ENCODE data around the gene ANKRD13D. TPM values are rescaled to one million over a fixed set of nuclear protein-coding genes. Genes with fewer than 3 reads are reported as not detected.

ANKRD13D gene
- total and polyA plus RNA-seq, 2 experiments from 2014 or later = 20.3 to 30.8 TPM

DNA sequence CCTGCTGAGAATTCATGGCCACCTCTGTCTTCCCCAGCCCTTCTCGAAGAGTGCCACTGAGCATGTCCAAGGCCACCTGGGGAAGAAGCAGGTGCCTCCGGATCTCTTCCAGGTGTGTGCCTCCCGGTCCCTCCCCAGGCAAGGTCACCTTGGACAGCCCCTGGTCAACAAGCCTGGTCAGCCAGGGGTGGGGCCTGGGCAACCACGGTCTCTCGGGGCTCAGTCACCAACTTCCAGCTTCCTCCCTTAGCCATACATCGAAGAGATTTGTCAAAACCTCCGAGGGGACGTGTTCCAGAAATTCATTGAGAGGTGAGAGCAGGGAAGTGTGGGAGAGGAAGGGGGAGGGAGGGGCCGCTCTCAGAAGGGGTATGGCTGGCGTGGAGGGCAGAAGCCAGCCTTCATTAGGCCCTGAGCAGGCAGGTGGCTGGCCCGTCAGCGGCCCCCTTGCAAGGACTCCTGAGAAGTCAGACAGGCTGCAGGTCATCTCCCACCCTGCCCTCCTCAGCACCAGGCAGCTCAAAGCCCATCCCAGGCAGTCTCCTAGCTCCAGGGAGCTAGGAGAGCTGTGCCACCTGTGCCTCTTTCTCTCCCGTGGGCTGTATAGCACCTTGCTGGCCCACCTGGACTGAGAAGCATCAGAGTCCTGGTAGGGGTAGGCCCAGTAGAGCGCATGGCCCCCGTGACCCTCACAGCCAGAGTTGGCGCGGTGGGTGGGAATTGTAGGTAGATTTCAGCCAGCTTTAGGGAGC is 9.3 kb upstream of the ANKRD13D start (continued):
- TF ChIP-seq, protein P1, sequence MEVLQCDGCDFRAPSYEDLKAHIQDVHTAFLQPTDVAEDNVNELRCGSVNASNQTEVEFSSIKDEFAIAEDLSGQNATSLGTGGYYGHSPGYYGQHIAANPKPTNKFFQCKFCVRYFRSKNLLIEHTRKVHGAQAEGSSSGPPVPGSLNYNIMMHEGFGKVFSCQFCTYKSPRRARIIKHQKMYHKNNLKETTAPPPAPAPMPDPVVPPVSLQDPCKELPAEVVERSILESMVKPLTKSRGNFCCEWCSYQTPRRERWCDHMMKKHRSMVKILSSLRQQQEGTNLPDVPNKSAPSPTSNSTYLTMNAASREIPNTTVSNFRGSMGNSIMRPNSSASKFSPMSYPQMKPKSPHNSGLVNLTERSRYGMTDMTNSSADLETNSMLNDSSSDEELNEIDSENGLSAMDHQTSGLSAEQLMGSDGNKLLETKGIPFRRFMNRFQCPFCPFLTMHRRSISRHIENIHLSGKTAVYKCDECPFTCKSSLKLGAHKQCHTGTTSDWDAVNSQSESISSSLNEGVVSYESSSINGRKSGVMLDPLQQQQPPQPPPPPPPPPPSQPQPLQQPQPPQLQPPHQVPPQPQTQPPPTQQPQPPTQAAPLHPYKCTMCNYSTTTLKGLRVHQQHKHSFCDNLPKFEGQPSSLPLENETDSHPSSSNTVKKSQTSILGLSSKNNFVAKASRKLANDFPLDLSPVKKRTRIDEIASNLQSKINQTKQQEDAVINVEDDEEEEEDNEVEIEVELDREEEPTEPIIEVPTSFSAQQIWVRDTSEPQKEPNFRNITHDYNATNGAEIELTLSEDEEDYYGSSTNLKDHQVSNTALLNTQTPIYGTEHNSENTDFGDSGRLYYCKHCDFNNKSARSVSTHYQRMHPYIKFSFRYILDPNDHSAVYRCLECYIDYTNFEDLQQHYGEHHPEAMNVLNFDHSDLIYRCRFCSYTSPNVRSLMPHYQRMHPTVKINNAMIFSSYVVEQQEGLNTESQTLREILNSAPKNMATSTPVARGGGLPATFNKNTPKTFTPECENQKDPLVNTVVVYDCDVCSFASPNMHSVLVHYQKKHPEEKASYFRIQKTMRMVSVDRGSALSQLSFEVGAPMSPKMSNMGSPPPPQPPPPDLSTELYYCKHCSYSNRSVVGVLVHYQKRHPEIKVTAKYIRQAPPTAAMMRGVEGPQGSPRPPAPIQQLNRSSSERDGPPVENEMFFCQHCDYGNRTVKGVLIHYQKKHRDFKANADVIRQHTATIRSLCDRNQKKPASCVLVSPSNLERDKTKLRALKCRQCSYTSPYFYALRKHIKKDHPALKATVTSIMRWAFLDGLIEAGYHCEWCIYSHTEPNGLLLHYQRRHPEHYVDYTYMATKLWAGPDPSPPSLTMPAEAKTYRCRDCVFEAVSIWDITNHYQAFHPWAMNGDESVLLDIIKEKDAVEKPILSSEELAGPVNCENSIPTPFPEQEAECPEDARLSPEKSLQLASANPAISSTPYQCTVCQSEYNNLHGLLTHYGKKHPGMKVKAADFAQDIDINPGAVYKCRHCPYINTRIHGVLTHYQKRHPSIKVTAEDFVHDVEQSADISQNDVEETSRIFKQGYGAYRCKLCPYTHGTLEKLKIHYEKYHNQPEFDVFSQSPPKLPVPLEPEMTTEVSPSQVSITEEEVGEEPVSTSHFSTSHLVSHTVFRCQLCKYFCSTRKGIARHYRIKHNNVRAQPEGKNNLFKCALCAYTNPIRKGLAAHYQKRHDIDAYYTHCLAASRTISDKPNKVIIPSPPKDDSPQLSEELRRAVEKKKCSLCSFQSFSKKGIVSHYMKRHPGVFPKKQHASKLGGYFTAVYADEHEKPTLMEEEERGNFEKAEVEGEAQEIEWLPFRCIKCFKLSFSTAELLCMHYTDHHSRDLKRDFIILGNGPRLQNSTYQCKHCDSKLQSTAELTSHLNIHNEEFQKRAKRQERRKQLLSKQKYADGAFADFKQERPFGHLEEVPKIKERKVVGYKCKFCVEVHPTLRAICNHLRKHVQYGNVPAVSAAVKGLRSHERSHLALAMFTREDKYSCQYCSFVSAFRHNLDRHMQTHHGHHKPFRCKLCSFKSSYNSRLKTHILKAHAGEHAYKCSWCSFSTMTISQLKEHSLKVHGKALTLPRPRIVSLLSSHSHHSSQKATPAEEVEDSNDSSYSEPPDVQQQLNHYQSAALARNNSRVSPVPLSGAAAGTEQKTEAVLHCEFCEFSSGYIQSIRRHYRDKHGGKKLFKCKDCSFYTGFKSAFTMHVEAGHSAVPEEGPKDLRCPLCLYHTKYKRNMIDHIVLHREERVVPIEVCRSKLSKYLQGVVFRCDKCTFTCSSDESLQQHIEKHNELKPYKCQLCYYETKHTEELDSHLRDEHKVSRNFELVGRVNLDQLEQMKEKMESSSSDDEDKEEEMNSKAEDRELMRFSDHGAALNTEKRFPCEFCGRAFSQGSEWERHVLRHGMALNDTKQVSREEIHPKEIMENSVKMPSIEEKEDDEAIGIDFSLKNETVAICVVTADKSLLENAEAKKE (CRISPR knock-in tag; IDR thresholded peaks at IDR 0.05) = no peak
- TF ChIP-seq, protein P2, sequence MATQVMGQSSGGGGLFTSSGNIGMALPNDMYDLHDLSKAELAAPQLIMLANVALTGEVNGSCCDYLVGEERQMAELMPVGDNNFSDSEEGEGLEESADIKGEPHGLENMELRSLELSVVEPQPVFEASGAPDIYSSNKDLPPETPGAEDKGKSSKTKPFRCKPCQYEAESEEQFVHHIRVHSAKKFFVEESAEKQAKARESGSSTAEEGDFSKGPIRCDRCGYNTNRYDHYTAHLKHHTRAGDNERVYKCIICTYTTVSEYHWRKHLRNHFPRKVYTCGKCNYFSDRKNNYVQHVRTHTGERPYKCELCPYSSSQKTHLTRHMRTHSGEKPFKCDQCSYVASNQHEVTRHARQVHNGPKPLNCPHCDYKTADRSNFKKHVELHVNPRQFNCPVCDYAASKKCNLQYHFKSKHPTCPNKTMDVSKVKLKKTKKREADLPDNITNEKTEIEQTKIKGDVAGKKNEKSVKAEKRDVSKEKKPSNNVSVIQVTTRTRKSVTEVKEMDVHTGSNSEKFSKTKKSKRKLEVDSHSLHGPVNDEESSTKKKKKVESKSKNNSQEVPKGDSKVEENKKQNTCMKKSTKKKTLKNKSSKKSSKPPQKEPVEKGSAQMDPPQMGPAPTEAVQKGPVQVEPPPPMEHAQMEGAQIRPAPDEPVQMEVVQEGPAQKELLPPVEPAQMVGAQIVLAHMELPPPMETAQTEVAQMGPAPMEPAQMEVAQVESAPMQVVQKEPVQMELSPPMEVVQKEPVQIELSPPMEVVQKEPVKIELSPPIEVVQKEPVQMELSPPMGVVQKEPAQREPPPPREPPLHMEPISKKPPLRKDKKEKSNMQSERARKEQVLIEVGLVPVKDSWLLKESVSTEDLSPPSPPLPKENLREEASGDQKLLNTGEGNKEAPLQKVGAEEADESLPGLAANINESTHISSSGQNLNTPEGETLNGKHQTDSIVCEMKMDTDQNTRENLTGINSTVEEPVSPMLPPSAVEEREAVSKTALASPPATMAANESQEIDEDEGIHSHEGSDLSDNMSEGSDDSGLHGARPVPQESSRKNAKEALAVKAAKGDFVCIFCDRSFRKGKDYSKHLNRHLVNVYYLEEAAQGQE (IDR thresholded peaks at IDR 0.05; ENCODE audit: unreplicated experiment) = no peak
- TF ChIP-seq POLR2AphosphoS5 (IDR thresholded peaks at IDR 0.05; ENCODE audit: low read depth) (no peak), EZH2 (IDR thresholded peaks at IDR 0.05; ENCODE audit: low read depth, unreplicated experiment) (no peak)
